Astrocyte of the spinal cord (primary cell): ENCODE results near the gene DERL2.
"Not testable (repeated sequence)": the region's sequence is repeated elsewhere in the genome, so short reads cannot be mapped to it uniquely, and the experiment has no call there.

Experiments used
- DNase-seq: peaks from one replicate; pipeline ENCODE4 v3.0.0; 2011; ENCODE audit warnings: low read depth, low spot score
- H3K4me3 ChIP-seq: 2 replicates; pipeline ENCODE4 v1.5.1; 2011; ENCODE audit warnings: low read depth, mild to moderate bottlenecking, low read length, moderate library complexity
- CTCF ChIP-seq: IDR thresholded peaks from 2 replicates; pipeline ENCODE4 v1.5.1; 2012; ENCODE audit warnings: low read depth, mild to moderate bottlenecking, low read length, inconsistent platforms
- in situ Hi-C: cut with HindIII; loops from 2 replicates; pipeline ENCODE4 v1.10.0; 2017; ENCODE audit warnings: low sequenced_read_pairs

DERL2 gene

GRCh38 chr17:5443728-5444127 lies 42.2 kb downstream of the DERL2 start:
- no peak for DNase-seq
- in situ Hi-C loops = no loop called here
- no peak for TF ChIP-seq CTCF
- H3K4me3 ChIP-seq = no peak overlapping the region

- TF ChIP-seq CTCF = no peak
- in situ Hi-C loops = no loop called here
- H3K4me3 ChIP-seq = peak overlapping the region; percentile 78
- no peak for DNase-seq
Measured at GRCh38 chr17:5439446-5439764, 46.6 kb downstream of the DERL2 start.

- in situ Hi-C loops = no loop called here
- peak; percentile 96 for TF ChIP-seq CTCF
- peak within 1 kb of the TSS; percentile 78 for H3K4me3 ChIP-seq
- DNase-seq = peak; percentile 95
Measured at GRCh38 chr17:5438716-5439445, 47.1 kb downstream of the DERL2 start, which contains the start of gene C1QBP. TSS of gene C1QBP (minus strand) at chr17:5439155. CDS start at chr17:5439073, 82 bp downstream.

GRCh38 chr17:5437721-5438317 lies 48.2 kb downstream of the DERL2 start:
- no peak for DNase-seq
- in situ Hi-C loops = no loop called here
- no peak for TF ChIP-seq CTCF
- peak overlapping the region; percentile 78 for H3K4me3 ChIP-seq

GRCh38 chr17:5435781-5436315 lies 50.1 kb downstream of the DERL2 start:
- in situ Hi-C loops = not testable (repeated sequence)
- peak; percentile 39 for DNase-seq

GRCh38 chr17:5434984-5435383 lies 51.0 kb downstream of the DERL2 start:
- H3K4me3 ChIP-seq = no peak overlapping the region
- in situ Hi-C loops = no loop called here
- TF ChIP-seq CTCF = no peak
- DNase-seq = no peak

More at GRCh38 chr17:5435781-5436315, 50.1 kb downstream of the DERL2 start:
- H3K4me3 ChIP-seq = not testable (repeated sequence)

- in situ Hi-C loops = no loop called here
- no peak for TF ChIP-seq CTCF
- no peak for DNase-seq
- H3K4me3 ChIP-seq = no peak overlapping the region
Measured at GRCh38 chr17:5431949-5432556, 53.9 kb downstream of the DERL2 start.

- in situ Hi-C loops, H3K4me3 ChIP-seq, DNase-seq: not testable (repeated sequence)
Measured at GRCh38 chr17:5431234-5431633, 54.7 kb downstream of the DERL2 start.
